ENCODE results near the gene TXNRD2.

The TXNRD2 gene

GRCh38 chr22:19831016-19831415 lies 110.6 kb downstream of the TXNRD2 start:
- in situ Hi-C loops (cut with MboI; ENCODE audit: low sequenced_read_pairs, unreplicated experiment): no loop called here
- DNase-seq (ENCODE audit: low spot score): no peak
- no peak for TF ChIP-seq CTCF (IDR thresholded peaks at IDR 0.05; ENCODE audit: borderline replicate concordance, control extremely low read depth, extremely low read depth, insufficient read depth, missing control alignments)

GRCh38 chr22:19828035-19828401 lies 113.6 kb downstream of the TXNRD2 start:
- no peak for DNase-seq (ENCODE audit: low spot score)
- in situ Hi-C loops (cut with MboI; ENCODE audit: low sequenced_read_pairs, unreplicated experiment): no loop called here
- no peak for TF ChIP-seq CTCF (IDR thresholded peaks at IDR 0.05; ENCODE audit: borderline replicate concordance, control extremely low read depth, extremely low read depth, insufficient read depth, missing control alignments)

- no peak for TF ChIP-seq CTCF (IDR thresholded peaks at IDR 0.05; ENCODE audit: borderline replicate concordance, control extremely low read depth, extremely low read depth, insufficient read depth, missing control alignments)
- no peak for DNase-seq (ENCODE audit: low spot score)
- in situ Hi-C loops (cut with MboI; ENCODE audit: low sequenced_read_pairs, unreplicated experiment): no loop called here
Observed at GRCh38 chr22:19827341-19828034, 114.1 kb downstream of the TXNRD2 start.

GRCh38 chr22:19826619-19826950 lies 115.0 kb downstream of the TXNRD2 start:
- DNase-seq (ENCODE audit: low spot score): no peak
- in situ Hi-C loops (cut with MboI; ENCODE audit: low sequenced_read_pairs, unreplicated experiment): no loop called here
- no peak for TF ChIP-seq CTCF (IDR thresholded peaks at IDR 0.05; ENCODE audit: borderline replicate concordance, control extremely low read depth, extremely low read depth, insufficient read depth, missing control alignments)

GRCh38 chr22:19825904-19826618 lies 115.6 kb downstream of the TXNRD2 start:
- TF ChIP-seq CTCF (IDR thresholded peaks at IDR 0.05; ENCODE audit: borderline replicate concordance, control extremely low read depth, extremely low read depth, insufficient read depth, missing control alignments): no peak
- no peak for DNase-seq (ENCODE audit: low spot score)
- in situ Hi-C loops (cut with MboI; ENCODE audit: low sequenced_read_pairs, unreplicated experiment): no loop called here
